Stimulated activated CD8-positive, alpha-beta memory T cell treated with anti-CD3 and anti-CD28 coated beads, Interleukin-12 subunit alpha, Interleukin-12 subunit beta, amount 100 ng/mL, for 24 hours (primary cell): ENCODE results near the gene MAP2K7.
A peak's percentile ranks its signal among the peaks of the same experiment; 100 is the strongest.

Source experiments
- DNase-seq: peaks from one replicate; pipeline ENCODE4 v3.0.0-alpha.2; 2020; ENCODE audit errors: extremely low read depth

The MAP2K7 gene

DNA sequence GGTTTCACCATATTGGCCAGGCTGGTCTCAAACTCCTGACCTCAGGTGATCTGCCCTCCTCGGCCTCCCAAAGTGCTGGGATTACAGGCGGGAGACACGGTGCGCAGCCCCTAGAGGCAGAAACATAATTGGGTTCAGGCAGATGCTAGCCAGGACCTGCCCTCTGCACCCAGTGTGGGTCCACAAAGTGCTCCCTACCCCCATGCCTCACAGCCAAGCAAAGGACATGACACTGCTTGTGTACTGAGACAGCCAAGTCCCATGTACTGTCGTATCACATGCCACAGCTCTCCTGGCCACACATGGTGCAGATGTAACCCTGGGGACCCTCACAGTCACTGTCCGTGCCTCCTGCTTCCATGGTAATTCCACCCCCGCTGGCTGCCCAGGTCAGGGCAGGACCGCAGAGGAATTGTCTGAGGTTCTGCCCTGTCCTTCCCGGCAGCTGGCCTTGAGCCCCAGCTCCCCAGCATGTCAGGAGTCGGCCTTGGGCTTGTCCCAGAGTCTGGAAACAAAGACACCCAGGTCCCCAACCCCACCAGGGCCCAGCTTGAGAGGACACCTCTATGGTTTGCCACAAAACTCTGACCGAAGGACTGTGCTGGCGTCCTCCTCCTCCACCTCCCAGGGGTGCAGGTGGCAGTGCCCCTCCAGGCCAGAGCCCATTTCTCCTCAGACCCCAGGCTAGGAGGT lies 37.1 kb upstream of the MAP2K7 start:
- no peak for DNase-seq

DNA sequence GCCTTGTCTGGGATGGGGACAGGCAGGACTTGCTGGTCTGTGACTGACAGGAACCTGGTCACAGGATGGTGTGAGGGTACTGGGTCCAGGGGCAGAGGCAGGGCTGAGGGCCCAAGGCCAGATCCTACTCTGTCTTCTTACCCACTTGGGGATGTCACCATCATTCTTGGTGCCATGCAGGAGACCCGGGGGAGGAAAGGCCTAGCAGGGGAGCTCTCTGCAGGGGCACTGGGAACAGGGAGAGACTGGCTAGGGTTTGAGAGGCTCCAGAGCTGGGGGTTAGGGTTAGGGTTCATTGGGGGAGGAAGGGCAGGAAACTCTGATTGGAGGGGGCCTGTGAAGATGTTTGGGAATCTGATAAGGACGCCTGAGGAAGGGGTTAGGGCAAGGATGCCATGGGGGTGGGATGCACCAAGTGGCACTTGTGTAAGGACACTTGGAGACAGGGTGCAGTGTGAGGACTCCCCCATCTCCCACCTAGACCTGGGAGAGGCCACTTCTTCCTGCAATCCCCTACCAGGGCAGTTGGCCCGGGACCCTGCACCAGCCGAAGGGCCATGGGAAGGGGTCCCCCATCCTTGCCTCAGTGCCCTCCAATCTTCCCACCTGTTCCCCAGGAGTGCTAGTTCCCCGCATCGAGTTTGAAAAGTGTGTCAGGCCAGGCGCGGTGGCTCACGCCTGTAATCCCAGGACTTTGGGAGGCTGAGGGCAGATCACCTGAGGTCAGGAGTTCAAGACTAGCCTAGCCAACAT lies 36.4 kb upstream of the MAP2K7 start:
- DNase-seq = no peak

DNA sequence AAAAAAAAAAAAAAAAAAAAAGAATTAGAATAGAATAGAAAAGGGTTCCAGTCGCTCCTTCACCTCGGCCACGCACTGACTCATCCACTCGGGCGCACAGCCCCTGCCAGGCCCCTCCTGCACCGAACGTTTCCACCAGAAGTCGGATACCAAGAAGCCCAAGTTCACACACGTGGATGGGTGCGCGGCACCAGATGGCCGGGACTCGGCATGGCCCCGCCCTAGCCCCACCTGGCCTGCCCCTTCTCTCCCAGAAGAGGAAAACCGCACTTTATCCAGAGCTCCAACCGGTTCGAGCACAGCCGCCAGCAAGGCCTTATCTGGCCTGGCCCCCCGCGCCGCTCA lies 35.4 kb upstream of the MAP2K7 start:
- no peak for DNase-seq

DNA sequence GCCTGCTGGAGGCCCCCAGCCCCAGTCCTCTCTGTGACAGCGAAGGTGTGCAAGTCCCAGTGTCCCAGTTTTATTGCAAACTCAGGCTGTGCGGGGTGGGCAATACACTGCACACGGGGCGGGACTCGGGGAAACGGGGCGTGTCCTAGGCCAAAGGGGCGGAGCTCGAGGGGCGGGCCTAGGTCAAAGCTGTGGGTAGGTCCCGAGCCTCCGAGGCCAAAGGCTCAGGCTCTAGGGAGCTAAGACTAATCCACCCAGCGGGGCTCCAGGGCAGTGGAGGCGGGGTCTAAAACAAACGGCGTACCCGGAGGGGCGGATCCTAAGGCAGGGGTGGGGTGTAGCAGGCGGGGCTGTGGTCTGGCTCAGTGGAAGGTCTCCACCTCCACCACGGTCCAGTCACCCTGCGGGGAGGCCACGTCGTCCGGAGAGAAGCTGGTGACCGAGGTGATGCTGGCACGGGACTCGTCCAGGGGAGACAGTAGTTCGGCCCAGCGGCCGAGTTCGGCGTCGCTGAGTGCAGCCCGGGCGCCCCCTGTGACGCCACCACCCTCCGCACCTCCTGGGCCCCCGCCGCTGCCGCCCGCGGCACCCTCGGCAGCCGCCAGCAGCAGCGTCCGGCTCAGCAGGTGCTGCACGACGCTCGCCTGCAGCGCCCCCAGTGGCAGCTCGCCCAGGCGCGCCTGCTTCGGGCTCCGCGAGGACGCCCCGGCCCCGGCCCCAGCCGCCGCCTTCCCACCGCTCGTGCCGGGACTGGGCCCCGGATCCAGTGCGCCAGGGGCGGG lies 34.8 kb upstream of the MAP2K7 start:
- peak; percentile 54 for DNase-seq

DNA sequence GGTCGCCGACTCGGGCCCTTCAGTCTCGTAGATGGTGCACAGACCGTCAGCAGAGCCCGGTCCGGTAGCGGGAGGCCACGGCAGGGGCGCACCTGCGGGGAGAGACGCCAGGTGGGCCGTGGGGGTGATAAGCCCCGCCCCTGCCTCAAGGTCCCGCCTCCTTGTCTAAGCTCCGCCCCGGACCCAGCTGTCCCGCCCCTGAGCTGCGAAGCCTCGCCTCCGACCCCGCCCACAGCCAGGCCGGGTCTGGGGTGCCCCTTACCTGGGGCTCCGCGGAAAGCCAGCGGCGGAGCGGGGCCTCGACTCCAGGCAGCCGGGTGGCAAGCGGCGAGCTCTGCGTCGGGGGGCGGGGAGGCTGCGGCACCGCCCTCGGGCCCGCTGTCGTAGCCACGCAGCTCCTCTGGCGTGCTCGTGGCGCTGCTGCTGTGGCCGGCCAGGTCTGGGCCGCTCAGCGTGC lies 34.2 kb upstream of the MAP2K7 start:
- DNase-seq = no peak

DNA sequence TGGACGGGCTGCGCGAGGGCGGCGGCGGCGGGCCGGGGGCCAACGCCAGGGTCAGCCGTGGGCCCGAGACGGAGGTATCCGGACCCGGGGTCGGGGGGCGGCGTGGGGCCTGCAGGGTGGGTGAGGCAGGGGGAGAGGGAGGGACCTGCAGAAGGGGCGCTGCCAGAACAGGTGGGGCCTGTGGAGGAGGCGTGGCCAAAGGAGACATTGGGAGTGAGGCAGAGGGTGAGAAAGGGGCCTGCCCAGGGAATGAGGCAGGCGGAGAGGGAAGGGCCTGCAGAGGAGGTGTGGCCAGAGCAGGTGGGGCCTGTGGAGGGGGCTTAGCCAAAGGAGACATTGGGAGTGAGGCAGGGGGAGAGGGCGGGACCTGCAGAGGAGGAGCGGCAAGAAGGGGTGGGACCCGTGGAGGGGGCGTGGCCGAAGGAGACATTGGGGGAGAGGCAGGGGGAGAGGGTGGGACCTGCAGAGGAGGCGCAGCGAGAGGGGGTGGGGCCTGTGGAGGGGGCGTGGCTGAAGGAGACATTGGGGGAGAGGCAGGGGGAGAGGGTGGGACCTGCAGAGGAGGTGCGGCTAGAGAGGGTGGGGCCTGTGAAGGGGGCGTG lies 33.7 kb upstream of the MAP2K7 start:
- DNase-seq = no peak

DNA sequence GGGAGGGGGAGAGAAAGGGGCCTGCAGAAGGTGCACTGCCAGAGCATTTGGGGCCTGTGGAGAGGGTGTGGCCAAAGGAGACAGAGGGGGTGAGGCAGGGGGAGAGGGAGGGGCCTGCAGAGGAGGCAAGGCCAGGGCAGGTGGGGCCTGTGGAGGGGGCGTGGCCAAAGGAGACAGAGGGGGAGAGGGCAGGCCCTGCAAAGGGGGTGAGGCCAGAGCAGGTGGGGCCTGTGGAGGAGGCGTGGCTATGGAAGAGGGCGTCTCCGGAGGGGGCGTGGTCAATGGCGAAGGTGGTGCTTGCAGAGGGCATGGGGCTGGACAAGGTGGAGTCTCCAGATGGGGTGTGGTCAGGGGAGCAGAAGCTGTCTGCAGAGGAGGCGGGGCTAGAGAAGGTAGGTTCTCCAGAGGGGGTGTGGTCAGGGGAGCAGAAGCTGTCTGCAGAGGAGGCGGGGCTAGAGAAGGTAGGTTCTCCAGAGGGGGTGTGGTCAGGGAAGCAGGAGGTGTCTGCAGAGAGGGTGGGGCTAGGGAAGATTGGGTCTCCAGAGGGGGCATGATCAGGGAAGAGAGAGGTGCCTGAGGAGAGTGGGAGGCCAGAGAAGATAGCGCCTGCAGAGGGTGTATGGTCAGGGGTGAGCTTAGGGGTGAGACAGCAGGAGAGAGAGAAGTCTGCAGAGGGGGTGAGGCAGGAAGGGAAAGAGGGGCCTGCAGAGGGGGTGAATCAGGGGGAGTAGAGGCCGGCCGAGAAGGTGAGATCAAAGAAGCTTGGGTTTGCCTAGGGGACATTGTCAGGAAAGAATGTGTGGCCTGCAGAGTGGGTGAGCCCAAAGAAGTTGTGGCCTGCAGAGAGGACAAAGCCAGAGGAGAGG lies 32.9 kb upstream of the MAP2K7 start:
- DNase-seq = no peak

DNA sequence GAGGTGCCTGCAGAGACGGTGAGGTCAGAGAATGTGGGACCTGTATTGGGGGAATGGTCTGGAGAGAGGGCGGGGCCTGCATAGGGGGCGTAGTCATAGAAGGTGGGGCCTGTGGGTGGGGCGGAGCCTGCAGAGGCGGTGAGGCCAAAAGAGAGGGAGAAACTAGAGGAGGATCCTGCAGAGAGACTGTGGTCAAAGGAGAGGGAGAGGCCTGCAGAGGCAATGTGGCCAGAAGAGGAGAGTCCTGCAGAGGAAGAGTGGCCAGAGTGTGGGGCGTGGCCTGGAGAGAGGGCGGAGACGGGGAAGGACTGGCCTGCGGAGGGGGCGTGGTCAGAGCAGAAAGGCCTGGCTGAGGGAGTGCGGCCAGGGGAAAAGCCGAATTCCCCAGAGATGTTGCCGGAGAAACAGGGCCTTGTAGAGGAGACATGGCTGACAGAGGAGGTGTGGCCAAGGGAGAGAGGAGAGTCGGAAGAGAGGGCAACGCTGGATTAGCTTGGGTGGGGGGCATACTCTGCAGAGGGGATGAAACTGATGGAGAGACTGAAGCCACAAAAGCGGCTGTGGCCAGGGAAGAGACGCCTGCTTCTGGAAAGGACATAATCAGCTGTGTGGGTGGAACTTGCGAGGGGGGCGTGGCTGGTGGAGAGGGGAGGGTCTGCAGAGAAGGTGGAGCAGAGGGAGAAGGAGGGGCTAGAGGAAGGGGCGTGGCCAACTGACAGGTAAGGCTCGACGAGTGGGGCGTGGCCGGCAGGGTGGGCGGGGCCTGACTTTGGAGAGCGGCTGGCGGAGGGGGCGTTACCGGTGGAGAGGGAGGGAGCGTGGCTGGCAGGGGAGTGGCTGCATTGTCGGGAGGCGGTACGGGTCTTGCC lies 32.0 kb upstream of the MAP2K7 start:
- DNase-seq = peak; percentile 57

DNA sequence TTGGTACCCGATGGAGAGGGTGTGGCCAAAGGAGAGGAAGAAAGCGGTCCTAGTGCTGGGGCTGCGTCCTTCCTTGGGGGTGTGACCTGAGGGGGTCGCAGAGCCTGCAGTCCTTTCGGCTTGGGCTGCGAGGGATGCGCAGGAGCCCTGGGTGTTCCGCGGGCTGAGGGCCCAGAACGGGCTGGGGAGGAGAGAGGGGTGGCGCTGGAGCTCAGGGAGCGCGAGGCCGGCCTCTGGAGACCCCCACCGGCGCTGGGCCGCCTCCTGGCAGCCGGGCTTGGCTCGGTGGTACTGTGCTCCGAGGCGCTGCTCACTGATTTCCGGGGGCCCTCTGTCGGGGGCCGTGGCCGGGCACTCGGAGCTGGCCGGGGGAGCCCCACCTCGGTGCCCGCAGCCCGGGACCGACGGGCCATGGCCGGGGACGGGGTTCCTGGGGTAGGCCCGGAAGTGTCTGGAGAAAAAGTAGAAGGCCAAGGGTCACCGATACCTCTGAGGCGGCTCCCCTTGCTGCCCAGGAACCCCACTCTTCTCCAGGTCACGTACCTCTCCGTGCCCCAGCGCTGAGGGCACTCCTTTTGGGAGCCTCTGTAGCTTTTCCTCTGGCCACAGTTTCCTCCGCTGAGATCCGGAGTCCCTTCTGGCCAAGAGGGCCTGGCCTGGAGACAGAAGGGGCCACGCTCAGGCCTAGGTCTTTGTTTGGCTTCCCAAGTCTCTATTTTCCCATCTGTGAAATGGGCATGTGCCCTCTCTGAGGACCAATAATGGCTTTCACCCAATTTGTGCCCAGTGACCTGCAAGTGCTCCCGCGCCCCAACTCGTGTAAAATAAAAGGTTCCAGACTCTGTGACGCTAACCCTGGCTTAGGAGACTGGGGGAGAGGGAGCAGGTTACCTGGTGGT lies 31.1 kb upstream of the MAP2K7 start:
- no peak for DNase-seq

DNA sequence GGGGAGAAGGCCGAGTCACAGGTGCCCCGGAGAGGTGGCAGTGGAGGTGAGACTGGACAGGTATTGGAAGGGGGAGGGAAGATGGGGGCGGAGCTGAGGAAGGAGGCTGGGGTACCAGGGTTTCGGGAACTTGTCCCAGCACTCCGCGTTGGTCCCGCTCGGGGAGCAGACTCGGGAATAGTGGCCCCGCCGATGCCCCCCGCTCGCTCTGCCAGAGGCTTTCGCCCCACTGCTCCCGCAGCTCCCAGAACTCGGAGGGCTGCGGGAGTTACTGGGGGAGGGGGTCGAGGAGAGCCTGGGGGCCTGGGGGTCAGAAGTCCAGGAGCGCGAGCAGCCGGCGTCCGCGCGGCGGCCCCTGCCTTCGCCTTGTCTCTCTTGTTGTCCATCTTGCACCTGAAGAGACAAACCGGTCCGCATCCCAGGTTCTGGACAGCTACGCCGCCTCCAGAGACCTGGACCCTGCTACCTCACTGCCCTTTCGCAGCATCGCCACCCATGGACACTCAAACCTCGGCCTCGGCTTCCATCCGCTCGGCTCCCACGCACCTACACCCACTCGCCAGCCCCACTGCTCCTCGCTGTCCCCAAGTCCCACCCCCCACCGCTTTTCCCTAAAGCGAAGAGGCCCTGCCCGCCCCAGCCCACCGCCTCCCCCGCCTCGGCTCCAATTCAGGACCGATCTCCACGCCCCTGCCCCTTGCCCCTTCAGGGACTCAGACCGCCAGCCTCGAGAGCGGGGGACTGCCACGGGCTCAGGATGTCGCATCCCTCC lies 30.2 kb upstream of the MAP2K7 start:
- no peak for DNase-seq

DNA sequence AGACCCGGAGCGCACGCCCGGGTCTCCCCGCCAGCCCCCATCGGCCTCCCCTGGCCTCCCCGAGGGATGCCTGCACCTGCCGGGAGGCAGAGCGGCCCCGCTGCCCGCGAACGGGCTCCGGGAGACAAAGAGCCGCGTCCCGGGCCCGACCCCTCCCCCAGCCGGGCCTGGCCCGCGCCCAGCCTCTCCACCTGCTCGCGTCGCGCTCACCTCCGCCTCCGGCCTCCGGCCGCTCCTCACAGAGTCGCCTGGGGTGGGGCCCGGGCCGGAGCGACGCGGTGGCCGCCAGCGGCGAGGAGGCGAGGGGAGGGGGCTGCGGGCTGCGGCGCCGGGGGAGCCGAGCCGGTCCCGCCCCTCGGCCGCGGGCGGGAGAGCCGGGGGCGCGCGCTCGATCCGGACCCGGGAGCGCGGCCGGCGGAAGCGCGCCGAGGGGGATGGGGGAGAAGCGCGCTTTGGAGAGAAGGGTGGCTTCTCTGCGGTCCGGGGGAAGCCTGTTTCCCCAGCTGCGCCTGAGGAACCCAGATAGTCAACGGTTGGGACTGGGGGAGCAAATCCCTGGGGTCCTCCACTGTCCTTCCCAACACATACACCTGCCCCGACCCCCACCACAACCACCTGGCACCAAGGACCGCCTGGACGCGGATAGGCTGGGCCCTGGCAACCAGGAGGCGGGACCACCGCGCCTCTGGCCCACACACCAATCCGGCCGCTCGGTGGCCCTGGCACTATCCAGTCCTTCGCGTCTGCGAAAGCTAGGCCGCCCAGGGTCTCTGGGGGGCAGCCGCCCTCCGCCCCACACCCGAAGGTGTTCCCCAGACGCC lies 29.4 kb upstream of the MAP2K7 start, which contains the start of gene PRR36:
Gene PRR36 (minus strand): TSS at position 315 of the 821 bp plus-strand sequence. CDS start 701 bp downstream, outside the sequence.
- no peak for DNase-seq

DNA sequence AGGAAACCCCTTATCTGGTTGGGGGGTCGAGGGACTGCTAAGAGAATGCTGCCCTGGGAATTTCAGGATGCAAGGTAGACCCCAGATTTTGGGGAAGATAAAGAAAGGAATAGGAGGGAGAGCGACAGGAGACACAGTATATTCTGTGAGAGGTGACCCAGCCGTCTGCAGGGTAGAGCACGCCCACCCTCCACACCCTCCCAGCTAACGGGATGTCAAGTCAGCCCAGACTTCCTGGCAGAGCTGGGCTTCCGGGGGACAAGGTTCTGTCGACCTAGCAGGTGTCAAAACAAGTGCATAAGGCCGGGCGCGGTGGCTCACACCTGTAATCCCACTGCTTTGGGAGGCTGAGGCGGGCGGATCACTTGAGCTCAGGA lies 28.8 kb upstream of the MAP2K7 start:
- no peak for DNase-seq

DNA sequence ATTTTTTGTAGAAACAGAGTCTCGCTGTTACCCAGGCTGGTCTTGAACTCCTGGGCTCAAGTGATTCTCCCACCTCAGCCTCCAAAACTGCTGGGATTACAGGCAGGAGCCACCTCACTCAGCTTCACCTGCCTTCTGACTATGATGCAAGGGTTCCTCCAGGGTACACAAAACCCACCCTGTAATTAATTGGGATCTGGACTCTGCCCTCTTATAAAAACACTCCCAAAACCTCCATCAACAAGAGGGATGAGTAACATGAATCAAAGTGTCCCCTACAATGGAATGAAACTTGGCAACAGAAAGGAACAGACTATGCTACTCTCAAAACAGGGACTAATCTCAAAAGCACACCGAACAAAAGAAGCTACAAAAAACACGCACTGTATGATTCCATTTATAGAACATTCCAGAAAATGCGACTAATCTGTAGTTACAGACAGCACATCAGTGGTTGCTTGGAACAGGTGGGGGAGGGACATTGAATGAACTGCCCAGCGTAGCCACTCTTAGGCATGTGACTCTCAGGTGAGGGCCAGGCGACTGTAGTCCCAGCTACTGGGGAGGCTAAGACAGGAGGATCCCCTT lies 26.3 kb upstream of the MAP2K7 start:
- no peak for DNase-seq

DNA sequence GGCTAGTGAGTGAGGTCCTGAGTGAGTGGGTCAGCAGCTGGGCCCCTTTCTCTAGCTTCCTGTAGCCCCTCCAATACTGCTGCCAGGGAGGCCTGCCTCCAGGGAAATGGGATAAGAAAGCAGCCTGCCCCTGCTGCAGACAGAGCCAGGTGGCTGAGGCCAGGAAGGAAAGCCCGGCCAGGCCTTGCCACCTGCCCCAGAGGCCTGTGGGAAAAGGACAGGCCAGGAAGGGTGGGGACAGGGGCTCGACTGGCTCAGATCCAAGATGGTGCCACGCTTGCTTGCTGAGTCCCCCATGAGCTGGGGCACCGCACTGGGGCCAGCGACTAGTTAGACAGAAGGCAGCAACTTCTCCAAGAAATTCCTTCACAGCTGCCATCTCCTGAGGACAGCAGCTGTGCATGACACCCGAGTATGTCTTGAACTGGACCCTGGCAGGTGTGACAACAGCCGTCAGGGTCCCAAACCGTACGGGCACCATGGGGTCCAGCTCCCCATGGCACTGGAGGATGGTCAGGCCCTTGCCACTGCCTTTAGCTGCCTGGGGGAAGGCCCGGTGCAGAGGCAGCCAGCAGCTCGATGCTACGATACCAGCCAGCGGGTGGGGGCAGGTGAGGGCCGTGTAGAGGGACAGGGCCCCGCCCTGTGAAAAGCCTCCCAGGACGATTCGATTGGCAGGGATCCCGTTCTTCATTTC lies 24.4 kb upstream of the MAP2K7 start:
- no peak for DNase-seq

DNA sequence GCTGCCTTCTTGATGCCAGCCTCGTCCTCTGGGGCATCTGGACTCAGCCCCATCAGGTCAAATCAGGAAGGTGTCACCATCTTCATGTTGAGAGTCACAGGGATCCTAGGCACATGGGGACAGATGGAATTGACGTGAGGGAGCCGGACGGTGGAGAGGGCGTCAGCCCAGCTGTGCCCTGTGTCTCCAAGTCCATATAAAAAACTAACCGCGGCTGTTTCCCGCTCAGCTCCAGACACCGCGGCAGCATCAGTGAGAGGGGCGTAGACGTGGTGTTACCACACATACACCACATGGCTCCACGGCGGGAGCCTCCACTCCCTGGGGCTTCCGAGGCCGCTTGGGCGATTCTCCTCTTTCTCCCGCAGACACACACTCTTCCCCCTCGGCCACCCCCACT lies 23.8 kb upstream of the MAP2K7 start:
- no peak for DNase-seq

DNA sequence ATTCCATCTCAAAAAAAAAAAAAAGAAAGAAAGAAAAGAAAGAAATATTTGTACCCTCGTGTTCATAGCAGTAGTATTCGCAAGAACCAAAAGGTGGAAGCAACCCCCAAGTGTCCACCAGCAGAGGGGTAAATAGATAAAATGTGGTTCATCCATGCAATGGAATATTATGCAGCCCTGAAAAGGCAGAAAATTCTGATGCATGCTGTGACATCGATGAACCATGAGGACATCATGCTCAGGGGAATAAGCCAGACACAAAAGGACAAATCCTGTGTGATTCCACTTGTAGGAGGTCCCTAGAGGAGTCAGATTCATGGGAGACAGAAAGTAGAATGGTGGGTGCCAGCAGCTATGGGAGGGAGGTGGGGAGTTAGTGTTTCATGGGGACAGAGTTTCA lies 21.8 kb upstream of the MAP2K7 start:
- no peak for DNase-seq

DNA sequence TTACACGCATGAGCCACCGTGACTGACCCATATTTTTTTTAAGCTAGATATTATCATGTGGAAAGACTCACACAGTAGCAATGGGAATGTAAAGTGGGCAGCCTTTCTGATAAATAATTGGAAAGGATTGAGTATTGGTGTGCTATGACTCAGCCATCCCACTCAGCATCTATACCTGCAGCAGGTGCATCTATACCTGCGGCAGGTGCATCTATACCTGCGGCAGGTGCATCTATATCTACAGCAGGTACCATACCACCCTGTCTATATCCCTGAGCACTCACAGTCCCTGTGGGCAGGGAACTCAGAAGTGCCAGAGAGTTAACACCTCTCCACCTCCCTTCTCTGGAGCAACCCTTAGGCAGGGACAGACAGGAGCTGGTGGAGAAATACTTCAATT lies 20.6 kb upstream of the MAP2K7 start:
- no peak for DNase-seq
